Activated CD4-positive, alpha-beta T cell treated with anti-CD3 and anti-CD28 coated beads for 1 hour (primary cell): Measurements from ENCODE around the gene WNT3.

Experiments
- DNase-seq: peaks from one replicate; pipeline ENCODE4 v3.0.0-alpha.2; 2020

The WNT3 gene

GRCh38 chr17:46834846-46835245, 16.4 kb upstream of the WNT3 start:
- DNase-seq, result no peak

- DNase-seq, result no peak
Measured at GRCh38 chr17:46833840-46834208, 15.3 kb upstream of the WNT3 start.

GRCh38 chr17:46832945-46833839, 14.7 kb upstream of the WNT3 start:
- no peak for DNase-seq

DNA sequence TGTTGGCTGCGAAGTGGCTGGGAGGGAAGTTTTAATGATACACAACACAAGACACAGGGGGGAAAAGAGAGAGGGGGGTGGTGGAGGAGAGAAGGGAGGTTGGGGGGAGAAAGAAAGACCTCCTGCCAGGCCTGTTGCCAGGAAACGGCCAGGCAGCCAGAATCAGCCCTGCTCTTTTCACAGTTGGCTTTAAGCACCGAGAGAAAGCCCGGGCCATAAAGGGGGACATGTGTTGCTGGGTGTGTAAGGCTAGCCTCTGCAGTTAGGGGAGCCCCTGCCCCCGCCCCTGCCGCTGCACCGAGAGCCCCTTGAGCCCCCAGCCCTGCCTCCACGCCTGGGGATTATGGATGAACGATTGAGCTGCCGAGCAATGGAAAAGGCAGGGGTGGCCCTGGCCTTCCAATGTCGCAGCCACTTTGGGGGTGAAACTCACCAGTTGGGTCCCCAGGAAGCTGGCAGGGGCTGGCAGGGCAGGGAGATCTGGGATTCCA, 13.9 kb upstream of the WNT3 start:
- DNase-seq, result no peak

DNA sequence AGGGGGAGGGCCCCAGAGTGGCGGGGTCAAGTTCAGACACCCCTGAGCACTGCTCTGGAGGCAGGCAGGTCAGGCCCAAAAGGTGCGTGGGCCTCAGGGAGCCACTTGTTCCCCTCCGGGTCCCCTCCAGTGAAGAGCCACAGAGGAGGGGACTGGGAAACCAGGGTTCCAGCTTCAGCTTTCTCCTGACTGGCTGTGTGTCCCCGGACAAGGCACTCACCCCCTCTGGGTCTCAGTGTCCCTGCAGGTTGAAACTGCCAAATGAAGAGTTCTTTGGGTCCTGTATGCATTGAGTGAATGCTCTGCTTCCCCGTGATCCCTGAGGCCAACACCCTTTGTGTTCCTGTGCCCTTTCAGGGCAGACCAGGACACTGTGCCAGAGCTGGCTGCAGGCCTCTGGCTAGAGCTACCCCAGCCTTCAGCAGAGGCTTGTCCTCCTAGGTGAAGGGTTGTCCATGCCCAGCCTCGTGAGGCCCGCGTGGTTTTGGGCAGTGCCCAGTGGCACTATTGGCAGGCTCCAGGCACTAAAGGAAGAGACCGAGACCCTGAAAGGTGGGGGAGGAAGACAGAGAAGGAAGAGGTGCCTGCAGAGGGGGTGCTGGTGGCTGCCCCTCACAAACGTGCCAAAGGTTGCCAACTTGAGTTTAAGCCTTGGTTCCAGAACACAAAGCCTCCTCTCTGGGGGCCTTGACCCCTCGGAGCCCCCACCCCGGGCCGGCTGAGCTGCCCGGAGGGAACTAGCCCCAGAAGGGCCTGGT, 13.3 kb upstream of the WNT3 start:
- no peak for DNase-seq

DNA sequence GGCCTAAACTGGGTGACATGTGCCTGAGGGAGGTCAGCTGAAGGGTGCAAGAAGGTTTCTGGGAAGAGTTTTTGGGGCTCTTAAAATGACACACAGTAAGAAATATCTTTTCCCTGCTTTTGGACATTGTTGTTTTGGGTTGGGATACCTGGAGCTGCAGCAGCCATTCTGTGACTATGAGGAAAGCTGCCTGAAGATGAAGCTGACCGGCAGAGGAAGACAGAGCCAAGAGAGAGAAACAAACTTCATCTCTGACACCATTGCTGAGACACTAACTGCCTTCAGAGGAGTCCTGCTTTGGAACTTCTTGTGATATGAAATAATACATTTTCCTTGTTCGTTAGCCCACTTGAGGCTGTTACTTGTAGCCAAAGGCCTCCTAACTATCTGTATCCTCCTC, 8.8 kb upstream of the WNT3 start:
- no peak for DNase-seq

- DNase-seq, result no peak
Measured at GRCh38 chr17:46826116-46826515, 7.6 kb upstream of the WNT3 start.

- DNase-seq, result no peak
Measured at GRCh38 chr17:46823657-46824056, 5.2 kb upstream of the WNT3 start.

- no peak for DNase-seq
Measured at GRCh38 chr17:46822388-46822921, 4.0 kb upstream of the WNT3 start.

DNA sequence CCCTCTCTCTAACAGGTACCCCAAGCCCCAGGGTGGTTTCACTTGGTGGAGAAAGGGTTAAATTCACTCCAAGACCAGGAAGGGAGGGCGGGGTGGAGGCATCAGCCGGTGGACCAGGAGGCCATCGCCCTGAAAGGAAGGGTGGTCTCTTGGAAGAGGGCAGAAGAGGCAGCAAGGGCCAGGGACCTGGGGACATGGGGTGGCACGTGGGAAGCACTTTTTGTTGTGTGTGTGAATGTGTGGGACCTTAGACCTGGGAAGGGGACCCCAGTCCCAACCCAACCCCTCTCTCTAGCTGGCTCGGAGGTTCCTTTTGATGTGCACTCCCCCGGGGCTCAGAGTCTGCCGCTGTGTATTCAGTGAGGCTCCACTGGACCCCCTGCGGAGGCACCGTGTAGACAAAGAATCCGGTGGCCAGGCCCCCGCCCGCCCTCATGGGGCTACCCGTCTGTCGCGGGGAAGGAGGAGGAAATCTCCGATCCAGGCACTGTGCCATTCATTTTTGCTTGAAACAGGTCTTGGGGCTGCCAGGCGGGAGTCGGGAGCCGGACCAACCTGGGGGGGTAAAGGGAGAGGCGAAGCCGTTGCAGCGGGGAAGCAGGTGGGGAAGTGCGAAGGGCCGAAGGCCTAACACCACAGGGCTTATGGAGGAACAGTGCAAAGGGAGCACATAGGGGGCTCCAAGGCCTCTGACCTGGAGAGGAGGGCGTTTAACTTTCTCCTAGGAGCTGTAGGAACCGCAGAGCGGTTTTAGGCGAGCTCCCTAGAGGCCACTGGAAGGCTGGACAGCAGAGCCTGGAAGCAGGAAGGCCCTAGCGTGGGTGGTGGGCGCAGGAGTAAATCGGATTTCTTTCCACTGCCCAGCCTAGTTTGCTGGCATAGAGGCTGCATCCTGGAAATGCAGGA, 3.2 kb upstream of the WNT3 start:
- no peak for DNase-seq

DNA sequence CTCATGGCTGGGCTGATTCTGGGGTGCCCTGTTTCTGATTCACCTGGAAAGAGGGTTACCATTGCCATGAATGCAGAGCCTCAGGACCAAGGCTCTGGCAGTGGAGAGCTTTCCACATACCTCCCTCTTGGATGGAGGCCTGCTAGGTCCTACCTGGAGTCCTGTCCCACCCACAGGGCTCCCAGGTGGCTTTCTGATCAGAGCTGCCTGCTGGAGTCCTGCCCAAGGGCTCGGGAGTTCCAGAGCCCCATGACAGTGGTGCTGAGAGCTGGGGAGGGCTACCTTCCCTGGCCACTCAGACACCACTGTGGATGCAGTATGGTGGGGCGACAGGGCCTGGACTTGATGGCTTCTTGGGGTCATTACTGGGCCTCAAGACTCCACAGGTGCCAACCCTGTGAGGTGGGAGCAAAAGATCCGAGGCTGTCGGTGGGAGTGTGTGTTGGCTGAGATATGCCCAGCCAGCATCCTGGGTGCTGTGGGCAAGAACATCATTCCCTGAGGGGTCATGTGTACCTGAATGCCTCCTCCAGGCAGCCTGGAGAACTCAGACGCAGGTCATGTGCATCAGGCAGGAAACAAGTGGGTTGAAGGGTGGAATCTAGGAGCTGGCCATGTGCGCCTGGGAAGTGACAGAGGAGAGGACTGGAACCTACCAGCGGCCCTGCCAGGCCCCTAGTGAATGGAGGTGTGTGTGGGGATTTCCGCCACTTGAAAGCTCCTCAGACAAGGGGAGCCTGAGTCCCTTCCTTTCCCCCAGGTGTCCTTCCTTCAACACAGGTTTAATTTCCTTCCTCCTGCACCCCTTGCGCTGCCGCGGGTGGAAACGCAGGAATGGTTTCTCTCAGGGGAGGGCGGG, 2.3 kb upstream of the WNT3 start:
- DNase-seq, result no peak

- no peak for DNase-seq
Measured at GRCh38 chr17:46819906-46820351, 1.4 kb upstream of the WNT3 start.

GRCh38 chr17:46818929-46819859, 702 bp upstream of the WNT3 start:
- DNase-seq, result no peak

GRCh38 chr17:46817901-46818209, 637 bp downstream of the WNT3 start:
- no peak for DNase-seq

GRCh38 chr17:46817151-46817900, 1.2 kb downstream of the WNT3 start:
- no peak for DNase-seq

DNA sequence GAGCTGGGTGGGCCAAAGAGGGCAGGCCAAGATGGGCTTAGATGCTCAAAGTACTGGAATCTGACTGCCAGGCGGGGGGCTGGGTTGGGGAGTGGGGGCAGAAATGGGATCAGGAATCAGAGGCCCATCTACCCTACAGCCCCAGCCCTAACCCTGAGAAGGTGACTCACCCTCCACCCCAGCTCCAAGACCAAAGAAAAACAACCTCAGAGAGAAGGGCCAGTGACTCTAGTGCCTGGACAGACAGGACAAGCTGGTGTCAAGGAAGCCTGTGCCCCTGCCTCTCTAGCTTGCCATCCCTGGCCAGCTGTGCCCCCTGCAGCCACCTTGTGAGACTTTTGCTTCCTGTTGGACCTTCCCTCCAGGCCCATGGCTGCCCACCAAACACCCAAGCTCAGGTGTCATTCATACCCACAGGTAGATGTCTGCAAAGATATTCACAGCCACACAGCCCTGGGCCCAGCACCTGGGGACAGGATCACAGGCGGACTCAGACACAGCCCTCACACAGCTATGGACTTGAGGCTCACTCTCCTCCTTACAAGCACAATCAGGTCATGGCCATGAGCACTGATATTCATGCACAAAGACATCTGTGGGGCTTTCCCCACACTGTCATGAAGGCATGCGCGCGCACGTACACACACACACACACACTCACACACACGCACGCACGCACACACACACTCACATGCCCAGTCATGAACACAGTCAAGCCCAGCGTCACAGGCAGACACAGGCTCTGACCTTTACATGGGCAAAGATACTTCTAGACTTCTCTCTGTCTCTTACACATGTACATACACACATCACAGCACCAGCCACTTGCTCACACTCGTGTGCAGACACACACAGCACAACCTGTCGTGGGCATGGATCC, 2.8 kb downstream of the WNT3 start:
- no peak for DNase-seq

GRCh38 chr17:46814446-46814845, 4.0 kb downstream of the WNT3 start:
- no peak for DNase-seq

GRCh38 chr17:46813920-46814319, 4.6 kb downstream of the WNT3 start:
- no peak for DNase-seq
